ENCODE results near the gene AHCYL2. TPM values are rescaled to one million over a fixed set of nuclear protein-coding genes. Genes with fewer than 3 reads are reported as not detected.
"Not testable (repeated sequence)": the region's sequence is repeated elsewhere in the genome, so short reads cannot be mapped to it uniquely, and the experiment has no call there.

Gene AHCYL2
- total RNA-seq, 6 experiments from 2014 or later, result 6.8 to 12.4 (median 8.8) TPM

GRCh38 chr7:129299889-129300288 is 75.1 kb downstream of the AHCYL2 start:
- Mint-ChIP-seq H3K36me3 (ENCODE audit: low read depth) (peaks cover 21% of the 10 kb centered on the region), H3K9me3 (peaks cover 4% of the 10 kb centered on the region), H3K4me1 (ENCODE audit: low read depth) (peaks cover 5% of the 10 kb centered on the region; the same call in 1 of the 2 replicates), H3K4me3 (no peak overlapping the region), H3K27ac (no peak overlapping the region), H3K27me3 (ENCODE audit: insufficient read depth) (peaks cover 2% of the 10 kb centered on the region)
- TF ChIP-seq, protein P1, sequence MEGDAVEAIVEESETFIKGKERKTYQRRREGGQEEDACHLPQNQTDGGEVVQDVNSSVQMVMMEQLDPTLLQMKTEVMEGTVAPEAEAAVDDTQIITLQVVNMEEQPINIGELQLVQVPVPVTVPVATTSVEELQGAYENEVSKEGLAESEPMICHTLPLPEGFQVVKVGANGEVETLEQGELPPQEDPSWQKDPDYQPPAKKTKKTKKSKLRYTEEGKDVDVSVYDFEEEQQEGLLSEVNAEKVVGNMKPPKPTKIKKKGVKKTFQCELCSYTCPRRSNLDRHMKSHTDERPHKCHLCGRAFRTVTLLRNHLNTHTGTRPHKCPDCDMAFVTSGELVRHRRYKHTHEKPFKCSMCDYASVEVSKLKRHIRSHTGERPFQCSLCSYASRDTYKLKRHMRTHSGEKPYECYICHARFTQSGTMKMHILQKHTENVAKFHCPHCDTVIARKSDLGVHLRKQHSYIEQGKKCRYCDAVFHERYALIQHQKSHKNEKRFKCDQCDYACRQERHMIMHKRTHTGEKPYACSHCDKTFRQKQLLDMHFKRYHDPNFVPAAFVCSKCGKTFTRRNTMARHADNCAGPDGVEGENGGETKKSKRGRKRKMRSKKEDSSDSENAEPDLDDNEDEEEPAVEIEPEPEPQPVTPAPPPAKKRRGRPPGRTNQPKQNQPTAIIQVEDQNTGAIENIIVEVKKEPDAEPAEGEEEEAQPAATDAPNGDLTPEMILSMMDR (IDR thresholded peaks at IDR 0.05), result no peak
- DNase-seq, result no peak

- H3K9me3 Mint-ChIP-seq; DNase-seq; H3K4me3 Mint-ChIP-seq; H3K4me1 Mint-ChIP-seq (ENCODE audit: low read depth); H3K27ac Mint-ChIP-seq; H3K27me3 Mint-ChIP-seq (ENCODE audit: insufficient read depth): not testable (repeated sequence)
- peaks cover 21% of the 10 kb centered on the region for H3K36me3 Mint-ChIP-seq (ENCODE audit: low read depth)
These were observed 75.5 kb downstream of the AHCYL2 start for GRCh38 chr7:129300299-129300698.

DNA sequence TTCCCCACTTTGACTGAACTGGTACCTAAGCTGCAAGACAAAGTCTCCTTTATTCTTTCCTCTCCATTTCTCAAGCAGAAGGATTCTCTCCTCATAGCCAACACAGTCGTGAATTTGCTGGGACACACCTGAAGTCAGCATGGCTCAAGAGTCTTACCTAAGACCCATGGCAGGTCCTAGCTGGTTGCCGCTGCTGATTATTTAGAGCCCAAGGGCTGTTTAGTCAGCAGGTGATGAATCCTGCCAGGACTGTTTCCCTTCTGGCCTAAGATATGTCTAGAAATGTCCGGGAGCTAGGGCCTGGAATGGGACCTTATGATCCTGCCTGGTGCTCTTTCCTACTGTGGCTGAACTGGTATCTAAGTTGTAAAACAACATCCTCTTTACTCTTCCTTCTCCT is 82.8 kb downstream of the AHCYL2 start:
- Mint-ChIP-seq H3K4me3 (no peak overlapping the region), H3K9me3 (no peaks in the 10 kb centered on the region)

GRCh38 chr7:129308047-129308446 is 83.2 kb downstream of the AHCYL2 start:
- peaks cover 6% of the 10 kb centered on the region; the same call in 1 of the 2 replicates for H3K4me1 Mint-ChIP-seq (ENCODE audit: low read depth)
- peaks cover 16% of the 10 kb centered on the region for H3K36me3 Mint-ChIP-seq (ENCODE audit: low read depth)
- no peak overlapping the region for H3K4me3 Mint-ChIP-seq
- no peaks in the 10 kb centered on the region for H3K9me3 Mint-ChIP-seq
- H3K27me3 Mint-ChIP-seq (ENCODE audit: insufficient read depth), result 0 out of 2 replicates have a peak, but pooled peaks cover 6% of the 10 kb centered on the region
- no peak overlapping the region for H3K27ac Mint-ChIP-seq
- TF ChIP-seq, protein P1 (IDR thresholded peaks at IDR 0.05), result no peak
- no peak for DNase-seq

More for the DNA sequence above, 82.8 kb downstream of the AHCYL2 start:
- Mint-ChIP-seq H3K36me3 (ENCODE audit: low read depth) (peaks cover 16% of the 10 kb centered on the region), H3K27me3 (ENCODE audit: insufficient read depth) (0 out of 2 replicates have a peak, but pooled peaks cover 6% of the 10 kb centered on the region), H3K4me1 (ENCODE audit: low read depth) (peaks cover 6% of the 10 kb centered on the region; the same call in 1 of the 2 replicates), H3K27ac (no peak overlapping the region)
- TF ChIP-seq, protein P1 (IDR thresholded peaks at IDR 0.05), result no peak
- no peak for DNase-seq

GRCh38 chr7:129311429-129311828 is 86.6 kb downstream of the AHCYL2 start:
- Mint-ChIP-seq H3K36me3 (ENCODE audit: low read depth) (no peaks in the 10 kb centered on the region), H3K27me3 (ENCODE audit: insufficient read depth) (0 out of 2 replicates have a peak, but pooled peaks cover 5% of the 10 kb centered on the region), H3K9me3 (no peaks in the 10 kb centered on the region), H3K4me3 (no peak overlapping the region), H3K27ac (no peak overlapping the region), H3K4me1 (ENCODE audit: low read depth) (peaks cover 6% of the 10 kb centered on the region; the same call in 1 of the 2 replicates)
- TF ChIP-seq, protein P1 (IDR thresholded peaks at IDR 0.05), result no peak
- no peak for DNase-seq

DNA sequence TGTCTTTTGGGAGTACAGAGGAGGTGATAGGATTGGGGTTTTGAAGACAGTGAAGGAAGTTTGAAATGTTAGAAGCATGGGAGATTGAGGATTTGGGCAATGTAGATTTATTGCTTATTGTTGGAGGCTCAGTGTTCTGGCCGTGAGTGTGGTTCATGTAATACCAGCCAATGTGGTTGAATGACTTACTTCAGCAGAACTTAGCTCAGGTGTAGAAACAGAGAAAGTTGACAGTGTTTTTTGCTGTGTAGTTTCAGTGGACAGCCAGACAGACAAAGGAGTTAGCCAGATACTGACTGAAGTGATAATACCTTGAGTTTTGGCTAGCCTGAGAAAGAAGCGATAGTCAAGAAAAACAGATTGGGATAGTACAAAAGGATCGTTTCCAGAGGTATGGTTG is 88.5 kb downstream of the AHCYL2 start:
- DNase-seq, result no peak
- no peak overlapping the region for H3K4me3 Mint-ChIP-seq
- H3K27ac Mint-ChIP-seq, result no peak overlapping the region
- H3K4me1 Mint-ChIP-seq (ENCODE audit: low read depth), result no peaks in the 10 kb centered on the region
- TF ChIP-seq, protein P1 (IDR thresholded peaks at IDR 0.05), result no peak
- H3K36me3 Mint-ChIP-seq (ENCODE audit: low read depth), result no peaks in the 10 kb centered on the region
- no peaks in the 10 kb centered on the region for H3K9me3 Mint-ChIP-seq
- 0 out of 2 replicates have a peak, but pooled peaks cover 3% of the 10 kb centered on the region for H3K27me3 Mint-ChIP-seq (ENCODE audit: insufficient read depth)
